CD4-positive, alpha-beta T cell treated with Interferon alpha-2 for 1 hour (primary cell): ENCODE measurements around the gene MAGED4.
"Not testable (repeated sequence)": the region's sequence is repeated elsewhere in the genome, so short reads cannot be mapped to it uniquely, and the experiment has no call there.

Experiments used
- DNase-seq, 2 donors: peaks; one replicate each; pipeline ENCODE4 v3.0.0-alpha.2; 2020 to 2022

Gene MAGED4

DNA sequence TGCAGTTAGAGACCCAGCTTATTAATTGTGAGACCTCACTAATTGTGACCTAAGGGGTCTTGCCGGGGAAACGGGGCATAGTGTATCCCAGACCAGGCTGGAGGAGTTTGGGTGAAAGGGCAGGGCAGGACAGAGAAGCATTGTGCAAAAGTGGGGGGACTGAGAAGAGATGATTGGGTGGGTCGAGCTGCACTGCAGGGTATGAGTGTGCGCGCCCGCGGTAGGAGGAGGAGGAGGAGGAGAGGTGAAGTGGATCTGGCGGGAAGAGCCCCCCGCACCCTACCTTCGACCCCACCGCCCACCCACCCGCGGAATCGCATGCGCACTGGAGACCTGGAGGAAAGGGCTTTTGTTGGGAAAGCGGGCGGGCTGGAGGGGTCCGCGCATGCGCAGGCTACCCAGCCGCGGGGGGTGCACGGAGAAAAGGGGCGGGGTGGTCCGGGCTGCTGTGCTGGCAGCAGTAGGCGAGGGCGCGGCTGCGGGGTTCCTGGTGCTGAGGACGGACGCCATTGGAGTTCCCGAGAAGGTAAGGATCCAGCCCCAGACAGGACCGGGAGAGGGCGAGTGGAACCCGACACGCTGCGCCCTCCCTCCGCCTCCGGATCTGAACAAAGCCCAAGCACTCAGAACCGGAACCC, at the start of gene MAGED4:
MAGED4 (plus strand) TSS at position 449 of the 638 bp plus-strand sequence. CDS start 1,035 bp downstream, outside the sequence.
- not testable (repeated sequence) for DNase-seq

DNA sequence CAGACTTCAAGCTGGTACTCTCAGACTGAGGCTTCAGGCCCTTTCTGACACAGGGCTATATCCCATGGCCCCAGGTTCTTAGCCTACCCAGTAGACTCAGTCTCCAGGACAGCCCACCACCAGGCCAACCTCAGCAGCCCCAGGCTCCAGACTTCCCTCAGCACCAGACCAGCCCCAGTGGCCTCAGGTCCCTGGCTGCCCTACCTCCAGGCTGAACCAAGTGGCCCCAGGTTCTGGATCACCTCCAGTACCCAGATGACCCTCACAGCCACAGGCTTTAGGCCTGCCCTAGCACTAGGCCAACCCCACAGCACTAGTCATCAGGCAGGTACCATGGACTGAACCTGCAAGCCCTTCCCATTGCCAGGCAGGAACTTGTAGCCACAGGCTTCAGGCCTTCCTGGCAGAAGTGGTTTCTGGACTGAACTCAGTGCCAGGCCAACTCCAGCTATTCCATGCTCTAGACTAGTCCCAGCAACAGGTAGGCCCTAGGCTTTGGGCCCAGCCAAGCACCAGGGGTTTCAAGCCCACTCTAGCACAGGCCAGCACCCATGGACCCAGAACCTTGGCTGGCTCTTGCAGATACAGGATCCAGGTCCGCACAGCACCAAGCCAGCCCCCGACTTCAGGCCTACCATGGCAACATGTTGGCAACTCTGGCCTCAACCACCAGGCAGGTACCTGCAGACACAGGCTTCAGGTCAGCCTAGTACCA, 45.7 kb upstream of the MAGED4 start:
- no peak for DNase-seq

DNA sequence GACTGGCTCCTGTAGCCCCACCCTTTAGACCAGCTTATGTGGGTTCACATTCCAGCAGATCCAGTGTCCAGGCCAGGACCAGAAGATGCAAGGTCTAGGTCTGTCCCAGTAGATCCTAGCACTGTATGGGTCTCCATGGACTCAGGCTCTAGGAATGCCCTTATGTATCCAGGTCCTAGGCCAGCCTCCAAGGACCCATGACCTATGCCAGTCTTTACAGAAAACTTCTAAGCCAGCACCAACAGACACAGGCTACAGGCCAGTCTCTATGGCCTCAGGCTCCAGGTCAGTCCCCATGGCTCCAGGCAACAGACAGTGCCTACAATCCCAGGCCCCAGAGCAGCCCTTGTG, 45.2 kb upstream of the MAGED4 start:
- no peak for DNase-seq

DNA sequence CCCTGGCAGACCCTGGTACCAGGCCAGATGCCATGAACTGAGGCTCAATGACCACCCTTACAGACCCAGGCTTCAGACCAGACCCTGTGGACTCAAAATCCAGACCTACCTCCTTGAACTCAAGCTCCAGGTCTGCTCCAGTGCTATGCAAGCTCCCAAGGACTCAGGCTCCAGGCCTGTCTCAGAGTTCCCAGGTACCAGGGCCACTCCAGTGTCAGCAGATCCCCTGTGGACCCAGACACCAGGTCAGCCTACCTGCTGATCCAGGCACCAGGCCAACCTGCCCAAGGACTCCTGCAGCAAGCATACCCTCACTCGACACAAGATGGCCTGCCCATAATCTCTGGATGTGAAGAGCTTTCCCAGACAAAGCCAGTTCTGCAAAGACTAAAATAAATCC, 44.7 kb upstream of the MAGED4 start:
- no peak for DNase-seq

DNA sequence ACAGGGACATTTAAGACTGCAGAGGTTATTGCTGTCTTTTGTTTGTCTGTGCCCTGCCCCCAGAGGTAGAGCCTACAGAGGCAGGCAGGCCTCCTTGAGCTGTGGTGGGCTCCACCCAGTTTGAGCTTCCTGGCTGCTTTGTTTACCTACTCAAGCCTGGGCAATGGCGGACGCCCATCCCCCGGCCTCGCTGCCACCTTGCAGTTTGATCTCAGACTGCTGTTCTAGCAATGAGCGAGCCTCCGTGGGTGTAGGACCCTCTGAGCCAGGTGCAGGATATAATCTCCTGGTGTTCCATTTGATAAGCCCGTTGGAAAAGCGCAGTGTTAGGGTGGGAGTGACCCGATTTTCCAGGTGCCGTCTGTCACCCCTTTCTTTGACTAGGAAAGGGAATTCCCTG, 34.0 kb upstream of the MAGED4 start:
- DNase-seq: not testable (repeated sequence)

DNA sequence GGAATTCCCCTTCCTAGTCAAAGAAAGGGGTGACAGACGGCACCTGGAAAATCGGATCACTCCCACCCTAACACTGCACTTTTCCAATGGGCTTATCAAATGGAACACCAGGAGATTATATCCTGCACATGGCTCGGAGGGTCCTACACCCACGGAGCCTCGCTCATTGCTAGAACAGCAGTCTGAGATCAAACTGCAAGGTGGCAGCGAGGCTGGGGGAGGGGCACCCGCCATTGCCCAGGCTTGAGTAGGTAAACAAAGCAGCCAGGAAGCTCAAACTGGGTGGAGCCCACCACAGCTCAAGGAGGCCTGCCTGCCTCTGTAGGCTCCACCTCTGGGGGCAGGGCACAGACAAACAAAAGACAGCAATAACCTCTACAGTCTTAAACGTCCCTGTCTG, 24.5 kb upstream of the MAGED4 start:
- not testable (repeated sequence) for DNase-seq

- no peak for DNase-seq
Observed at GRCh38 chrX:52166840-52167239, 17.8 kb upstream of the MAGED4 start.

GRCh38 chrX:52171055-52171454, 13.6 kb upstream of the MAGED4 start:
- DNase-seq: not testable (repeated sequence)

DNA sequence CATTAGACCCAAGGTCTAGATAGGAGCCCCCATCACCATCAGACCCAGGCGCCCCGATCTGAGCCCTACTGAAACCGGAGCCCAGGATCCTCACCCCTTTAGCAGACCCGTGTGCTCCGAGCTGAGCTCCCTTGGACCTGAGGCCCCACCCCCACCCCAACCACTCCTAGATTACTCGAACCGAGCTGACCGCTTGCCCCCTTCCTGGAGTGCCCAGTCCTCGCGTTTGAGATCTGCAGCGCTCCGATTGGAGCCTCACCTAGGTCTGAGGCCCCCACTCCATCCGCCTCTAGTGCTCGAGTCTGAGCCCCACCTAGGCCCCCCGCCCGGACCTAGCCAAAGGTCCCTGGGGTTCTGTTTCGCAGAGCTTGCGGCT, 378 bp downstream of the MAGED4 start:
- DNase-seq: not testable (repeated sequence)

GRCh38 chrX:52211405-52211804, 26.7 kb downstream of the MAGED4 start:
- not testable (repeated sequence) for DNase-seq

DNA sequence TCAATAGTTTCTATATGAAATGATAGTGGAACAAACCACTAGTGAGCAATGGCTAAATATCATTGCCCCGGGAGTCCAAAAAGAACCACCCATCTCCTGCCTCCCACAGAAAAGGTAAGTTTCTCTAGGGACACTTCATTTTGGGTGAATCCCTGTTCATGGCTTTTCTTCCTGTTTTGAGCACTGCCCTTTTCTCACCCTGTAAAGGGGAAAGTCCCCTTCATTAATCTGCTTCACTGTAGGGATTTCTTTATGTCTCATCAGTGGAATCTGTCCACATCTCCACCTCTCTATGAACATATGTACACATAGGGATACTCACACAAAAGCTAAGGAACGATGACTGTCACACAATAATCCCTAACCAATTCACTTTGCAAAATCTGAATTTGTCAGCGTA, 28.6 kb downstream of the MAGED4 start:
- DNase-seq: no peak

GRCh38 chrX:52216541-52216940, 31.9 kb downstream of the MAGED4 start:
- DNase-seq: no peak

DNA sequence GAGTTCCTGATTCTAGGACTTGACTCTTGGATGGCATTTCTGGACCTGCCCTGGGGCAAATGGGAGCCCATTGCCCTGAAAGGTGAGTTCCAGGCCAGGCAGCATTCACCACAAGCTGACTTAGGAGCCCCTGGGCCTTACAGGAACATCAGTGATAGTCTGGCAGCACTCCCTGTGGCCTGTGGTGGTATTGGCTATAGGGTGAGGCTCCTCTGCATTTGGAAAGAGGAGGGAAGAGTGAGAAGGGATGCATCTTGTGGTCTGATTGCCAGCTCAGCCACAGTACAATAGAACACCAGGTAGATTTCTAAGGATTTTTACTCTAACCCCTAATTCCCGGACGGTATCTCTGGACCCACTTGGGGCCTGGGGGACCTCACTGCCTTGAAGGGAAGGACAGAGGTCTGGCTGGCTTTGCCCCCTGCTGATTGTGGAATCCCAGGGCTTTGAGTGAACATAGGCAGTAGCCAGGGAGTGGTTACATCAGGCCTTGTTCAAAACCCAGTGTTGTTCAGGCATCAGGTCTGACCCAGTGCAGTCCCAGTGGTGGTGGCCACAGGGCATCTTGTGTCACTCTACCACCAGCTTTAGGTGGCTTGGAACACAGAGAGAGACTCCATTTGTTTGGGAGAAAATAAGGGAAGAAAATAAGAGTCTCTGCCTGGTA, 32.9 kb downstream of the MAGED4 start:
- DNase-seq: no peak

DNA sequence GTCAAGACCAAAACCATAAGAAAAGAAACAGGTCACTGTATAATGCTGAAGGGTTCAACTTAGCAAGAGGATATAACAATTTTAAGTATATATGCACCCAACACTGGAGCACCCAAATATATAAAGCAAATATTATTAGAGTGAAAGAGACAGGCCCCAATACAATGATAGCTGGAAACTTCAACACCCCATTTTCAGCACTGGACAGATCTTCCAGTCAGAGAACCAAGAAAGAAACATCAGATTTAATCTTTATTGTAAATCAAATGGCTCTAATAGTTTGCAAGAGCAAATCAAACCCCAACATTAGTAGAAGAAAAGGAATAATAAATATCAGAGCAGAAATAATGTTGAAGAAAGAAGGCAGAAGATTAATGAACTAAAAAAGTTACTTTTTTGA, 36.2 kb downstream of the MAGED4 start:
- DNase-seq: no peak
